ENCODE results near the gene CCPG1.
"Not testable (repeated sequence)": the region's sequence is repeated elsewhere in the genome, so short reads cannot be mapped to it uniquely, and the experiment has no call there.

Gene CCPG1

DNA sequence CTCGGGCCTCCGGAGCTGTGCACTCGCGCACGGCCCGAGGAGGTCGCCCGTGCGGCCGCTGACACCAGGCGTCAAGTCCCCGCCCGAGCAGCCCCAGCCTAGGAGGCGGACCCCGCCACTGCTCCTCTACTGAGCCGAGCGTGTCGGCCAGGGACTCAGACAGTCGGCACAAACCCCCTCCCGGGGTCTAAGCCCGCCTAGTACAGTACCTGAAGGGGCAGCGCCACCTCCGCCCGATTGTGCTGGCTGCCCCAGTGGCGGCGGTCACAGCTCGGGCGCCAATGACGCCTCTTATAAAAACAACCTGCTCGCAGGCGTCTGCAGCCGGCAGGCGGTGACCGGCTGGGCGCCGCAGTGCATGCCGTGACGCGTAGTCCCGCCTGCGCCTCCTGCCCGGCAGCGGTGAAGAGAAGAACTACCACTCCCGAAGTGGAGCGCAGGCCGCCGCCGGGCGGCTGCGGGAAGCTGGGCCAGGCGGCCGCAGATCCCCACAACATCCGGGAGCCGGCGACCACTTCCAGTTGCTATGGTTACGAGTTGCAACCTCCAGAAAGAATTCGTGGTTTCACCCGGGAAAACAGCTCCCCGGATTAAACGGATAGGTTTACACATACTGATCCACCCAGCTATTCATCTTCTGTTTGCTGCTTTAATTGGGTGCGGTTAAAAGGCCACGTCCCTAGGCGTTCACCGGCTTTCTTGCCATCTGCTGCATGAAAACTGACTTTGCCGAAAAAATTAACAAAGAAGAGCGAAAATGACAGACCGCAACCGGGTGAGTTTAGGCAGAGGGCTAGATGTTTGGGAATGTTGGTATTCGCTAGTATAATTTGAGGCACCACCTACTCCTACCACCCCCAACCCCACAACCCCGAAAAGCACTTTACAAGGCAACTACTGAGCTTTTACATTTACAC lies at the start of gene CCPG1, which contains the start of gene PIERCE2:
TSS of gene CCPG1 (minus strand) at position 348 of the 917 bp plus-strand sequence. CDS start 18,935 bp downstream, outside the sequence.
TSS of gene PIERCE2 (plus strand) at position 484 of the 917 bp plus-strand sequence. CDS start at position 758, 274 bp downstream.
- DNase-seq (ENCODE audit: low read depth) = peak; percentile 71

GRCh38 chr15:55457401-55458022 lies 49.4 kb upstream of the CCPG1 start:
- no peak for DNase-seq (ENCODE audit: low read depth)

DNA sequence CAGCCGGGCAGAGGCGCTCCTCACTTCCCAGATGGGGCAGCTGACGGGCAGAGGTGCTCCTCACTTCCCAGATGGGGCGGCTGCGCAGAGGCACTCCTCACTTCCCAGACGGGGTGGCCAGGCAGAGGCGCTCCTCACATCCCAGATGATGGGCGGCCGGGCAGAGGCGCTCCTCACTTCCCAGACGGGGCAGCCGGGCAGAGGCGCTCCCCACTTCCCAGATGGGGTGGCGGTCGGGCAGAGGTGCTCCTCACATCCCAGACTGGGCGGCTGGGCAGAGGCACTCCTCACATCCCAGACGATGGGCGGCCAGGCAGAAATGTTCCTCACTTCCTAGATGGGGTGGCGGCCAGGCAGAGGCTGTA lies 38.9 kb upstream of the CCPG1 start:
- DNase-seq (ENCODE audit: low read depth) = not testable (repeated sequence)

DNA sequence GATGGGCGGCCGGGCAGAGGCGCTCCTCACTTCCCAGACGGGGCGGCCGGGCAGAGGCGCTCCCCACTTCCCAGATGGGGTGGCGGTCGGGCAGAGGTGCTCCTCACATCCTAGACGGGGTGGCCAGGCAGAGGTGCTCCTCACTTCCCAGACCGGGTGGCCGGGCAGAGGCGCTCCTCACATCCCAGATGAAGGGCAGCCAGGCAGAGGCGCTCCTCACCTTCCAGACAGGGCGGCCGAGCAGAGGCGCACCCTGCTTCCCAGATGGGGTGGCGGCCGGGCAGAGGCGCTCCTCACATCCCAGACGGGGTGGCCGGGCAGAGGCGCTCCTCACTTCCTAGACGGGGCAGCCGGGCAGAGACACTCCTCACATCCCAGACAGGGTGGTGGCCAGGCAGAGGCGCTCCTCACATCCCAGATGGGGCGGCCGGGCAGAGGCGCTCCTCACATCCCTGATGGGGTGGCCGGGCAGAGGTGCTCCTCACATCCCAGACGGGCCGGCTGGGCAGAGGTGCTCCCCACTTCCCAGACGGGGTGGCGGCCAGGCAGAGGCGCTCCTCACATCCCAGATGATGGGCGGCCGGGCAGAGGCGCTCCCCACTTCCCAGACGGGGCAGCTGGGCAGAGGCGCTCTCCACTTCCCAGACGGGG lies 38.3 kb upstream of the CCPG1 start:
- DNase-seq (ENCODE audit: low read depth) = not testable (repeated sequence)

DNA sequence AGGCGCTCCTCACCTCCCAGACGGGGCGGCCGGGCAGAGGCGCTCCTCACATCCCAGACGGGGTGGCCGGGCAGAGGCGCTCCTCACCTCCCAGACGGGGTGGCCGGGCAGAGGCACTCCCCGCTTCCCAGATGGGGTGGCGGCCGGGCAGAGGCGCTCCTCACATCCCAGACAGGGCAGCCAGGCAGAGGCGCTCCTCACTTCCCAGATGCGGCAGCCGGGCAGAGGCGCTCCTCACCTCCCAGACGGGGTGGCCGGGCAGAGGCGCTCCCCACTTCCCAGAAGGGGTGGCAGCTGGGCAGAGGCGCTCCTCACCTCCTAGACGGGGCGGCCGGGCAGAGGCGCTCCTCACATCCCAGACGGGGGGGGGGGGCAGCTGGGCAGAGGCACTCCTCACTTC lies 37.8 kb upstream of the CCPG1 start:
- DNase-seq (ENCODE audit: low read depth) = not testable (repeated sequence)

DNA sequence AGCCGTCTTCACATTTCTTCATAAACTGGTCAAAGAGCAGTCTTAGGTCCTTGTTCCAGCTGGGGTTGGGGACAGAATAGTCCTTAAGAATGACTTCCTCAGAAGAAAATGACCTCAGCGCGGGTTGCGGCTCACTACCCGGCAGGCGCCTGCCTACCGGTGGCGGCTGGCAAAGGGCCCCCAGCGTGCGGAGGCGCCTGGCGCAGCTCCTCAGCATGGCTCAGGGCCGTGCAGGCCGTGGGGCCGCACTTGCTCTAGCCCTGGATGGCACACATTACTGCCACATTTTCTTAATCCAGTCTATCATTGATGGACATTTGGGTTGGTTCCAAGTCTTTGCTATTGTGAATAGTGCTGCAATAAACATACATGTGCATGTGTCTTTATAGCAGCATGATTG lies 35.0 kb upstream of the CCPG1 start:
- DNase-seq (ENCODE audit: low read depth) = not testable (repeated sequence)

GRCh38 chr15:55434989-55435825 lies 27.0 kb upstream of the CCPG1 start:
- DNase-seq (ENCODE audit: low read depth) = no peak

DNA sequence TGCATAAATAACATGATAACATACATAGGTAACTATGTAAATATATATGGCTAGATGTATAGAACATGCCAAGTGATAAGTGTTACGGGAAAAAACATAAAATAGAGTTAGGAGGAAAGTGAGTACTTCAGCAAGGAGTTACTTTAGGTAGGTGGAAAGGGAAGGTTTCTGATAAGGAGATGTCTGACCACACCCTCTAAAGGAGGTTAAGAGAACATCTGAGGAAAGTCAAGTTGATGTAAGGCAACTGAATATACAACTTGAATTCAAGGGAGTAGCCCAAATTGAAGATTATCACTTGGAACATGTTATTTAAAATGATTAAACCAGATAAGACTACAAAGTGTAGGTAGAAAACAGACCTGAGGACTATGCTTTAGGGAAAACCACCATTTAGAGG lies 13.9 kb upstream of the CCPG1 start:
- DNase-seq (ENCODE audit: low read depth) = no peak

DNA sequence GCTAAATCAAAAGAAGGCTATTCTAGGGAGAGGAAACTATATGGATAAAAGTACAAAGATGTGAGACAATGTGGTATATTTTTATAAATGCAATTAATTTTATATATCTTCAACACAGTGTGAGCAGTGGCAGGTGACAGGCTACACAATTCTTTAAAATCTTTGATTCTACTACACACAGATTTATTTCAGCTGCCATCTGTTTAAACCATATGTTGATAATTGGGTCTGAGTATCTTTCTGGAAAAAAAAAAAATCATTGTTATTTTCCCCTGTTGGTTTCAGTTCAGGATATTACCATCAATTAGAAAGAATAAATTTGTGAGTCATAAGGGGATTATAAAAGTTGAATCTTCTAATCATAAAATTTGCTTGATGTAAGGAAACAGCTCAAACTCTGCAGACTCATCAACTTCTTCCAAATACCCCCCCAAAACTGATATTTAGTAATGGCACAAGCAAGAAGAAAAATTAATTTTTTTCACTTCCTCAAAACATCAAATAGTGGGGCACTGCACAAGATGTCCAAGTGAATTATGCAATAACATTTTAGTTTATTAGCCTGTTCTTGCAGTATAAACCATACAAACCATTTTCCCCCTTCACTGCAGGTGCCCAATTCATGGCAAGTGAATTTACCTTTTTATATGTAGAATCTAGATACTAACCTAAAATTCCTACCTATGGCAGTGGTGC lies 12.2 kb upstream of the CCPG1 start:
- no peak for DNase-seq (ENCODE audit: low read depth)

DNA sequence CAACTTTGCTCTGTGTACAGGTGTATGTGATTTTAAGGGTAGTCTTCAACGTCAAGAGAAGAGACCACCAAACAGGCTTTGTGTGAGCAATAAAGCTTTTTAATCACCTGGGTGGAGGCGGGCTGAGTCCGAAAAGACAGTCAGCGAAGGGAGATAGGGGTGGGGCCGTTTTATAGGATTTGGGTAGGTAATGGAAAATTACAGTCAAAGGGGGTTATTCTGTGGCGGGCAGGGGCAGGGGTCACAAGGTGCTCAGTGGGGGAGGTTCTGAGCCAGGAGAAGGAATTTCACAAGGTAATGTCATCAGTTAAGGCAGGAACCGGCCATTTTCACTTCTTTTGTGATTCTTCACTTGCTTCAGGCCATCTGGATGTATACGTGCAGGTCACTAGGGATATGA lies 9.5 kb upstream of the CCPG1 start:
- DNase-seq (ENCODE audit: low read depth) = not testable (repeated sequence)

GRCh38 chr15:55408976-55409375 lies 817 bp upstream of the CCPG1 start:
- not testable (repeated sequence) for DNase-seq (ENCODE audit: low read depth)

DNA sequence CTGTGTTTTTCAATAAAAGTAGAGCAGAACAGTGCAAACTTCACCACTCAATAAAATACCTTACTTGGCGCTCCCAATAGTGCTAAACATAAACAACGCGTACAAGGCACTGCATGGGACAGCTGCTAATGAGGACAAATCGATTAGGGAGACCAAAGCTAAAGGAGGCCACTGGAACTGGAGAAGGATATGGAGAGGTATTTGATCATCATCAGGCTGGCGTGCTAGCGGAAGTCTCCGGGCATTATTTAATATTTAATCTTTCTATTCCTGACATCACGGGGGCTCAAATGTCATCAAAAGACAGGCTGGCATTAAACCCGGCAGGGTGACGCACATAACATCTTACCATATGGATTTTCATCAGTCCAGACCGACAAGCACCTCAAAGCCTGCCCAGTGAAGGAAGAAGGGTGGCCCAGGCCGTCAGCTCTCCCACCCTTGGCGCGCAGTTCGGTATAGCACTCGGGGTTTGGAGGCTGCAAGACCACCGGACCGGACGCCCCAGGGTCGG lies 604 bp downstream of the CCPG1 start:
- DNase-seq (ENCODE audit: low read depth) = no peak

GRCh38 chr15:55403531-55403930 lies 4.6 kb downstream of the CCPG1 start:
- DNase-seq (ENCODE audit: low read depth) = no peak

DNA sequence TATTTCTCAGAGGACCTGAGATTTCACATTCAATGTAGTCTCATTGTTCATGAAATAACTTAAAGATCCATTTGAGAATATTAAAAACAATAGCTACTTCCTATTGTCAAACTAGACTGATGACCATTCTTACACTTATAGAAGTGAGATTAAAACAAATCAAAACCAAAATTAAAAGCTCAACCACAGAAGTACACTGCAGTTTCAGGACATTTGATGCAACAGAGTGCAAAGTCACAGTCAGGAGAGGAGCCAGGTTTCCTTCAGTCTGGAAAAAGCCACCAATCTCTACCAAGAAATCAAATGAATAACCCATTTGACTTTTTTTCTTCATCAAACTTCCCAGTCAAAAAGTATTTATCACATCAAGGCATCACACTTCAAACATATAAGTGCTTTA lies 5.5 kb downstream of the CCPG1 start:
- no peak for DNase-seq (ENCODE audit: low read depth)

- no peak for DNase-seq (ENCODE audit: low read depth)
These were observed 6.3 kb downstream of the CCPG1 start for GRCh38 chr15:55401786-55402246.

DNA sequence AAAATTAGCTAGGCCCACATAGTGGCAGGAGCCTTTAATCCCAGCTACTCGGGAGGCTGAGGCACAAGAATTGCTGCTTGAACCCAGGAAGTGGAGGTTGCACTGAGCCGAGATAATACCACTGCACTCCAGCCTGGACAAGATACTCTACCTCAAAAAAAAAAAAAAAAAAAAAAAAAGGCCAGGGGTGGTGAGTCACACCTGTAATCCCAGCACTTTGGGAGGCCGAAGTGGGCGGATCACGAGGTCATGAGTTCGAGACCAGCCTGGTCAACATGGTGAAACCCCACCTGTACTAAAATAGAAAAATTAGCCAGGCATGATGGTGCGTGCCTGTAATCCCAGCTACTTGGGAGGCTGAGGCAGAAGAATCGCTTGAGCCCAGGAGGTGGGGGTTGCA lies 8.1 kb downstream of the CCPG1 start:
- DNase-seq (ENCODE audit: low read depth) = not testable (repeated sequence)

- no peak for DNase-seq (ENCODE audit: low read depth)
These were observed 9.9 kb downstream of the CCPG1 start for GRCh38 chr15:55398243-55398642.

- DNase-seq (ENCODE audit: low read depth) = no peak
These were observed 13.5 kb downstream of the CCPG1 start for GRCh38 chr15:55394694-55395093.

- DNase-seq (ENCODE audit: low read depth) = no peak
These were observed 18.9 kb downstream of the CCPG1 start for GRCh38 chr15:55389264-55389607.

GRCh38 chr15:55387027-55387426 lies 21.1 kb downstream of the CCPG1 start:
- no peak for DNase-seq (ENCODE audit: low read depth)

DNA sequence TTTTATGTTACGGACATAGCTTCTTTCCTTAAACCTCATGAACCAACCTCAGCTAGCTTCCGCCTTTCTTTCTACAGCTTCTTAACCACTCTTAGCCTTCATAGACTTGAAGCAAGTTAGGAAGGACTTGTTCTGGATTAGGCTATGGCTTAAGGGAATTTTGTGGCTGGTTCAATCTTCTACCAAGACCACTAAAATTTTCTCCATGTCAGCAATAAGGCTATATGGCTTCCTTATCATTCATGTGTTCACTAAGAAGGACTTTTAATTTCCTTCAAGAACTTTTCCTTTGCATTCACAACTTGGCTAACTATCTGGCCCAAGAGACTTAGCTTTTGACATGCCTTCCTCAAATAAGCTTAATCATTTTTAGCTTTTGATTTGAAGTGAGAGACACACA lies 24.5 kb downstream of the CCPG1 start:
- no peak for DNase-seq (ENCODE audit: low read depth)
